Stomach (tissue), 9 donors: ENCODE data around the gene AZGP1. TPM values are rescaled to one million over a fixed set of nuclear protein-coding genes. Genes with fewer than 3 reads are reported as not detected.

Experiments used
- DNase-seq, 2 donors: peaks; one replicate each; pipeline versions ENCODE4 v3.0.0 to v3.0.0-alpha.2; 2013 to 2019
- H3K27ac ChIP-seq, 5 donors: fragments of 200-600 bp in 4 of 5; sonication (generic) in 4 of 5; one replicate each; pipeline ENCODE4 v1.5.1; 2013 to 2019; ENCODE audit warnings: mild to moderate bottlenecking in 1 of 5, moderate library complexity in 1 of 5
- H3K27me3 ChIP-seq, 3 donors: fragments of 200-600 bp; sonication (generic); one replicate each; pipeline ENCODE4 v1.5.1; 2017 to 2019; ENCODE audit warnings: mixed run types in 1 of 3
- H3K36me3 ChIP-seq, 4 donors: fragments of 200-600 bp; sonication (generic); 1 replicate in 3 of 4; 2 replicates in 1 of 4; pipeline ENCODE4 v1.5.1; 2016 to 2019
- H3K4me1 ChIP-seq, 4 donors: fragments of 200-600 bp; sonication (generic); one replicate each; pipeline ENCODE4 v1.5.1; 2016 to 2019
- H3K4me3 ChIP-seq, 4 donors: fragments of 200-600 bp; sonication (generic) in 3 of 4; one replicate each; pipeline ENCODE4 v1.5.1; 2016 to 2019; ENCODE audit warnings: mild to moderate bottlenecking in 1 of 4
- H3K9me3 ChIP-seq, 4 donors: fragments of 200-600 bp; sonication (generic); one replicate each; pipeline ENCODE4 v1.5.1; 2016 to 2019
- CTCF ChIP-seq, 7 experiments: fragments of 450-650 bp in 4 of 7; fragments of 200-600 bp in 3 of 7; sonication (generic) in 3 of 7; IDR thresholded peaks; one replicate each; pipeline ENCODE4 v1.5.1; 2016 to 2019; ENCODE audit warnings: antibody characterized with exemption in 7 of 7, control low read depth in 2 of 7, mild to moderate bottlenecking in 1 of 7
- EP300 ChIP-seq: sonication (generic); formaldehyde crosslinking; IDR thresholded peaks from one replicate; pipeline ENCODE4 v1.6.1; 2017; ENCODE audit warnings: antibody characterized with exemption
- POLR2A ChIP-seq, 4 donors: fragments of 450-650 bp; IDR thresholded peaks; one replicate each; pipeline ENCODE4 v1.6.1; 2016; ENCODE audit warnings: antibody characterized with exemption in 4 of 4, control low read depth in 2 of 4, mild to moderate bottlenecking in 1 of 4, moderate library complexity in 1 of 4
- POLR2AphosphoS5 ChIP-seq, 3 donors: sonication (generic); formaldehyde crosslinking; IDR thresholded peaks; one replicate each; pipeline ENCODE4 v1.6.1; 2016; ENCODE audit warnings: antibody characterized with exemption in 3 of 3
- WGBS, 5 donors: extraction: QIAGEN DNeasy Blood & Tissue Kit in 3 of 5; methylation state at CpG; one replicate each; pipeline versions ENCODE4 v1.1.5 to v1.1.7; 2013 to 2018; 5-methylcytosine and 5-hydroxymethylcytosine counted together
- intact Hi-C: fragments of 100-400 bp; cut with DNase I; formaldehyde crosslinking; loops from one replicate; pipeline ENCODE4 v1.15.1; 2023; ENCODE audit warnings: low total_unique reads
- polyA plus RNA-seq, 3 donors: library from polyadenylated mRNA; stranded (reverse); fragments of 200-250 nt; gene quantifications; one replicate each; pipeline ENCODE4 v1.2.3, GENCODE V29; 2013
- total RNA-seq, 5 donors: library from RNA; depleted of rRNA; stranded (reverse); fragments of >200 nt; gene quantifications; one replicate each; pipeline versions ENCODE4 v1.1.0 to v1.2.3, GENCODE V29; 2014 to 2016
- donor health status: healthy with polysubstance abuse.
- donor health status: Bipolar disorder and iron deficiency.
- donor health status: healthy.

AZGP1 gene
- total and polyA plus RNA-seq, 8 donors = 6.8 to 461 (median 92.3) TPM; not detected in 1

DNA sequence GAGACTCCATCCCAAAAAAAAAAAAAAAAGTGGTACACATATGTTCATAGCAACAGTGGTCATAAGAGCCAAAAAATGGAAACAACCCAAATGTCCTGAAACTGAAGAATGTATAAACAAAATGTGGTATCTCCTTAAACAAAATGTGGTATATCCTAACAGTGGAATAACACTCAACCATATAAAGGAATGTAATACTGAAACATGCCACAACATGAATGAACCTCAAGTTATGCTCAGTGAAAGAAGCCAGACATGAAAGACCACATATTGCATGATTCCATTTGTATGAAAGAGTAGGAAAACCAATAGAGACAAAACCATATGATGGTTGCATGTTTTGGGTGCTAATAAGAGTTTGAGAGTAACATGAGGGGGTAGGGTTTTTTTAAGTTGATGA is 49.5 kb downstream of the AZGP1 start:
- intact Hi-C loops = no loop called here
- no peak for TF ChIP-seq EP300
- TF ChIP-seq POLR2A (IDR thresholded peaks at IDR 0.05) = no peak
- TF ChIP-seq POLR2AphosphoS5 (IDR thresholded peaks at IDR 0.05) = no peak
- TF ChIP-seq CTCF (IDR thresholded peaks at IDR 0.05) = no peak
- Histone ChIP-seq H3K27ac (no peak overlapping the region), H3K27me3 (peaks cover 0 to 20% (median 0%) of the 10 kb centered on the region in 3 donors), H3K9me3 (no peaks in the 10 kb centered on the region), H3K36me3 (peaks cover 0 to 4% (median under 1%) of the 10 kb centered on the region in 4 donors), H3K4me1 (peaks cover 0 to 13% (median 6%) of the 10 kb centered on the region in 4 donors), H3K4me3 (no peak overlapping the region)
- no peak for DNase-seq

GRCh38 chr7:99923200-99923599 is 52.6 kb downstream of the AZGP1 start:
- no peaks in the 10 kb centered on the region for H3K9me3 ChIP-seq
- H3K27me3 ChIP-seq = peaks cover 0 to 9% (median 0%) of the 10 kb centered on the region in 3 donors
- intact Hi-C loops = no loop called here
- H3K4me3 ChIP-seq = no peak overlapping the region
- no peak for DNase-seq
- 90 to 95% (median 94%) methylated on average over 3 of the region's 3 CpGs for WGBS, 5 donors
- TF ChIP-seq POLR2A (IDR thresholded peaks at IDR 0.05) (no peak), POLR2AphosphoS5 (IDR thresholded peaks at IDR 0.05) (no peak), EP300 (no peak), CTCF (IDR thresholded peaks at IDR 0.05) (no peak)
- no peak overlapping the region for H3K27ac ChIP-seq
- peaks cover 14 to 22% (median 18%) of the 10 kb centered on the region in 4 donors for H3K4me1 ChIP-seq
- peaks cover 0 to 7% (median 1%) of the 10 kb centered on the region in 4 donors for H3K36me3 ChIP-seq

DNA sequence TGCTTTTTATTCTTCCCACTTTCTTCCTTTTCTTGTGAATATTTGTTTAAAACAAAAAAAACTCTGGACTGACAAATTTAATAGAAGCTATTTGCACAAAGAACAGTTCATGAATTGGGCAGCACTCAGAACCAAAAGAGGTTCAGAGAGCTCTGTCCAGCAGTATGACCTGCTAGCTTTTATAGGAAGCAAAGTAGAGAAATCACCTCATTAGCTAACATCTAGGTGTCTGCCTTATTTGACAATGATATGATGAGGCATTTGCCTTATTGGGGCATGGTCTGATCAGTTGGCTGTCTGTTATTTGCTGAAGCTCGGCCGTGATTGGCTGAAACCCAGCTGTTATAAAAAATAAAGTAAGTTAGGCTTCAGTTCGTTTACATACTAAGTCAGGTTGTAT is 55.7 kb downstream of the AZGP1 start:
- Histone ChIP-seq H3K36me3 (peaks cover 7 to 31% (median 15%) of the 10 kb centered on the region in 4 donors), H3K4me3 (peak overlapping the region; percentile 70 to 88 (median 80)), H3K27me3 (no peaks in the 10 kb centered on the region), H3K4me1 (peaks cover 37 to 53% (median 44%) of the 10 kb centered on the region in 4 donors), H3K27ac (peak overlapping the region in 4 of 5 donors; percentile 93 to 97 (median 95)), H3K9me3 (no peaks in the 10 kb centered on the region)
- peak in 1 of 2 donors; percentile 14 for DNase-seq
- WGBS, 5 donors = 58 to 89% (median 77%) methylated on average over 3 of the region's 3 CpGs
- no peak for TF ChIP-seq POLR2A (IDR thresholded peaks at IDR 0.05)
- no peak for TF ChIP-seq CTCF (IDR thresholded peaks at IDR 0.05)
- no peak for TF ChIP-seq EP300
- intact Hi-C loops = no loop called here

DNA sequence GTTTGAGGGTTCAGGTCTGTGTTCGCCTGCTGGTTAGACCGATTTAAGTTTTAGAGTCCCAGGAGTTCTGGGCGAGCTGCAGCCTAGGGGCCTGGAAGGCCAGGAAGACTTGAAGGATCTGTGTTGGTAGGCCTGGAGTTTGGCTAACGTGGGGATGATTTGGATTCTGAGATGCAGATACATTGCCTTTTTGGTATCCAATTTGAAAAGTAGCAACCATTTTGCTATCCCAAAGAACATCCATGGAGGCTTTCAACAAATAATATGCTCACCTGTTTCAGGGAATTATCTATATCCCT is 56.1 kb downstream of the AZGP1 start:
- Histone ChIP-seq H3K4me1 (peaks cover 37 to 57% (median 46%) of the 10 kb centered on the region in 4 donors), H3K27me3 (no peaks in the 10 kb centered on the region), H3K9me3 (no peaks in the 10 kb centered on the region), H3K27ac (peak overlapping the region; percentile 89 to 97 (median 93)), H3K4me3 (peak overlapping the region; percentile 70 to 88 (median 80)), H3K36me3 (peaks cover 7 to 35% (median 18%) of the 10 kb centered on the region in 4 donors)
- DNase-seq = no peak
- TF ChIP-seq POLR2A (IDR thresholded peaks at IDR 0.05) (no peak), CTCF (IDR thresholded peaks at IDR 0.05) (no peak), POLR2AphosphoS5 (IDR thresholded peaks at IDR 0.05) (no peak)
- 14 to 38% (median 31%) methylated on average over 4 of the region's 4 CpGs for WGBS, 5 donors
- intact Hi-C loops = loop anchor here (5.0 to 10.0 kb wide), 2 partner anchors 73 to 135 kb away; no protein-coding TSS in a partner anchor
